Spleen (tissue), 7 donors: ENCODE measurements around the gene FAM222A.

ENCODE experiments used
- POLR2A ChIP-seq, 3 donors: fragments of 450-650 bp; IDR thresholded peaks; one replicate each; pipeline ENCODE4 v1.5.1; 2017; ENCODE audit warnings: antibody characterized with exemption in 3 of 3, mild to moderate bottlenecking in 1 of 3
- POLR2AphosphoS5 ChIP-seq, 3 donors: sonication (generic); formaldehyde crosslinking; IDR thresholded peaks; one replicate each; pipeline ENCODE4 v1.5.1; 2017; ENCODE audit warnings: antibody characterized with exemption in 3 of 3
- TF ChIP-seq, protein P1 (sequence below), 11 experiments: fragments of 200-600 bp in 7 of 11; fragments of 450-650 bp in 4 of 11; sonication (generic) in 4 of 11; IDR thresholded peaks in 8 of 11; conservative IDR thresholded peaks in 3 of 11; 1 replicate in 7 of 11; 2 replicates in 4 of 11; pipeline versions ENCODE4 v1.4.0 to v1.8.0; 2016 to 2021; ENCODE audit warnings: antibody characterized with exemption in 11 of 11, inconsistent platforms in 4 of 11, mild to moderate bottlenecking in 1 of 11
- donor health status: DM: no; HTN: no; CAD: no; lungs with moderate emphysema.
- donor health status: DM: no; HTN: no; CAD: no.
- donor health status: DM: no; HTN: no; CAD: no.

DNA sequence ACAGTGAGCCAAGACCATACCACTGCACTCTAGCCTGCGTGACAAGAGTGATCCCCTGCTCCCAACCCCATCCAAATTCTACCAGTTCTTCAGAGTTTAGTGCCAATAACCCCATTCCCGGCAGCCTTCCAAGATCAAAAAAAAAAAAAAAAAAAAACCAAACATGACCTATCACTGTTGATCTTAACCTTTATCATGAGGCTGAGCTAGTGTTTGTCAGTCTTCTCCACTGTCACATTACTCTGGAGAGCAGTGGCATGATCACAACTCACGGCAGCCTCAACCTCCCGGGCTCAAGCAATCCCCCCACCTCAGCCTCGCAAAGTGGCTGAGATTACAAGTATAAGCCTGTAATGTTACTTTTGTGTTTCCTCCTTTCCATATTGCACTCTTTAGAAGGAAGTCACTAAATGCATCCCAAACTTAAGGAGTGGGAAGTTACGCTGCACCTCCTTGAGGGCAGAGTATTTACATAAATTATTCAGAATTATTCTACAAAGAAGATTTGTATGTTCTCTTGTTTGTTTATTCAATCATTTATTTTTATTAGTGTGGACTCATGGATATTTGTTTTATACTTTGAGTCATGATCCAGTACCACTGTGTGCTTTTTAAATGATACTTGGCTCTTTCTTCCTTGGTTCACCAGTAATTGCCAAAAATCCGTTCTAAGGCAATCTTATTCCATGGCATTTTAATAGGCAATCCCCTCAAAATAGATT lies 31.5 kb upstream of the FAM222A start:
- TF ChIP-seq, protein P1, sequence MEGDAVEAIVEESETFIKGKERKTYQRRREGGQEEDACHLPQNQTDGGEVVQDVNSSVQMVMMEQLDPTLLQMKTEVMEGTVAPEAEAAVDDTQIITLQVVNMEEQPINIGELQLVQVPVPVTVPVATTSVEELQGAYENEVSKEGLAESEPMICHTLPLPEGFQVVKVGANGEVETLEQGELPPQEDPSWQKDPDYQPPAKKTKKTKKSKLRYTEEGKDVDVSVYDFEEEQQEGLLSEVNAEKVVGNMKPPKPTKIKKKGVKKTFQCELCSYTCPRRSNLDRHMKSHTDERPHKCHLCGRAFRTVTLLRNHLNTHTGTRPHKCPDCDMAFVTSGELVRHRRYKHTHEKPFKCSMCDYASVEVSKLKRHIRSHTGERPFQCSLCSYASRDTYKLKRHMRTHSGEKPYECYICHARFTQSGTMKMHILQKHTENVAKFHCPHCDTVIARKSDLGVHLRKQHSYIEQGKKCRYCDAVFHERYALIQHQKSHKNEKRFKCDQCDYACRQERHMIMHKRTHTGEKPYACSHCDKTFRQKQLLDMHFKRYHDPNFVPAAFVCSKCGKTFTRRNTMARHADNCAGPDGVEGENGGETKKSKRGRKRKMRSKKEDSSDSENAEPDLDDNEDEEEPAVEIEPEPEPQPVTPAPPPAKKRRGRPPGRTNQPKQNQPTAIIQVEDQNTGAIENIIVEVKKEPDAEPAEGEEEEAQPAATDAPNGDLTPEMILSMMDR (IDR thresholded peaks at IDR 0.05 in 8 of 11, conservative IDR thresholded peaks at IDR 0.05 in 3 of 11), result no peak
- TF ChIP-seq POLR2AphosphoS5 (IDR thresholded peaks at IDR 0.05) (no peak), POLR2A (IDR thresholded peaks at IDR 0.05) (no peak)
